Anterior cingulate cortex (tissue), 58 donors: ENCODE data around the gene SLC2A6.

Experiments
- DNase-seq, 58 donors: peaks; one replicate each; lab custom pipeline; 2025; lab: John Stamatoyannopoulos, UW

Gene SLC2A6

GRCh38 chr9:133445293-133445969 lies 33.5 kb downstream of the SLC2A6 start:
- no peak for DNase-seq

GRCh38 chr9:133443982-133444381 lies 34.9 kb downstream of the SLC2A6 start:
- DNase-seq, result no peak

- no peak for DNase-seq
These were observed 35.7 kb downstream of the SLC2A6 start for GRCh38 chr9:133443248-133443647.

GRCh38 chr9:133441571-133441970 lies 37.3 kb downstream of the SLC2A6 start:
- no peak for DNase-seq

- peak in 2 of 58 donors; percentile 13 to 27 for DNase-seq
These were observed 38.0 kb downstream of the SLC2A6 start for GRCh38 chr9:133440874-133441273.

GRCh38 chr9:133439337-133439736 lies 39.6 kb downstream of the SLC2A6 start:
- DNase-seq, result no peak

- no peak for DNase-seq
These were observed 41.0 kb downstream of the SLC2A6 start for GRCh38 chr9:133437753-133438531.

GRCh38 chr9:133436681-133437080 lies 42.2 kb downstream of the SLC2A6 start:
- DNase-seq, result no peak

GRCh38 chr9:133433351-133433843 lies 45.5 kb downstream of the SLC2A6 start:
- no peak for DNase-seq

- DNase-seq, result no peak
These were observed 48.7 kb downstream of the SLC2A6 start for GRCh38 chr9:133430244-133430643.

- DNase-seq, result no peak
These were observed 49.2 kb downstream of the SLC2A6 start for GRCh38 chr9:133429641-133430161.

- DNase-seq, result no peak
These were observed 49.7 kb downstream of the SLC2A6 start for GRCh38 chr9:133429214-133429613.

GRCh38 chr9:133428617-133429101 lies 50.2 kb downstream of the SLC2A6 start:
- no peak for DNase-seq

GRCh38 chr9:133427658-133428348 lies 51.1 kb downstream of the SLC2A6 start:
- no peak for DNase-seq

GRCh38 chr9:133426011-133426410 lies 52.9 kb downstream of the SLC2A6 start:
- no peak for DNase-seq

- no peak for DNase-seq
These were observed 53.8 kb downstream of the SLC2A6 start for GRCh38 chr9:133425049-133425632.

- DNase-seq, result no peak
These were observed 54.7 kb downstream of the SLC2A6 start for GRCh38 chr9:133424187-133424586.

GRCh38 chr9:133423216-133423615 lies 55.7 kb downstream of the SLC2A6 start:
- no peak for DNase-seq

- peak in 5 of 58 donors; percentile 7 to 34 (median 19) for DNase-seq
These were observed 57.0 kb downstream of the SLC2A6 start, which contains the start of gene ADAMTS13 for GRCh38 chr9:133421615-133422542. Gene ADAMTS13, plus strand, starts transcription at chr9:133422367. Its CDS starts 77 bp downstream, at chr9:133422444.
